HG03520 (cell line): Measurements from ENCODE around the gene ACVR1.
"Not testable (repeated sequence)": the region's sequence is repeated elsewhere in the genome, so short reads cannot be mapped to it uniquely, and the experiment has no call there.

ENCODE experiments used
- ATAC-seq: cut with Tn5 transposase; IDR thresholded peaks from one replicate; pipeline ENCODE4 v1.9.1; 2021; ENCODE audit warnings: mild to moderate bottlenecking, moderate library complexity; ENCODE audit not compliant: unreplicated experiment

Gene ACVR1

DNA sequence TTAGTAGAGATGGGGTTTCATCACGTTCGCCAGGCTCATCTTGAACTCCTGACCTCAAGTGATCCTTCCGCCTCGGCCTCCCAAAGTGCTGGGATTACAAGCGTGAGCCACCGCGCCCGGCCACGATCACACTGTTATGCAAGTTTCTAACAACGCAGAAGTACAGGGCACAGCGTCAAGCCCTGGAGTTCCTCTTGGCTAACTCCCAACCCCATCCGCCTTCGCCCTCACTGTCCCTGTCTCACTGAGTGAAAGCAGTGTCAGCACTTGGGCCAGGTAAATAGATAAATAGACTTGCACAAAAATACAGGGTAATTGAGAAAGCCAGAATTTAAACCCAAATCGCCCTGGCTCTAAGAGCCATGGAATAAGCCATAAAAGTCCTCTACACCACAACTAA is 111.7 kb downstream of the ACVR1 start:
- ATAC-seq = no peak

DNA sequence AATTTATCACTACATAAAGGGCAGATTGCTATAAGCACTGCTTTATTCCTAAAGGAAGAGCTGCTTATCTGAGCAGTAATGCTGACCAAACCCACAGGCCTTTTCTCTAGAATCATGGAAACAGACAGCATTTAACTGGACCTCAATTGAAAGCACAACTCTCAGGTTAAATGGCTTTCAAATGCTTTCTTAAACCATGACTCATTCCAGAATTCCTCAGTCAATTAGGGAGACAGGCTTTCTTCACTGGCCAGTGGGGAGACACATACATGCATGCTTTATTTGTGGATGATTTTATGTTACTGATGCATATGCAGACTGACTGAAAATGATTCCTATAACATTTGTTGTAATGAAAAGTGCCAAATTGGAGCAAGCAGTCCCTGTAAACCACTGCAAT is 114.6 kb downstream of the ACVR1 start:
- no peak for ATAC-seq

DNA sequence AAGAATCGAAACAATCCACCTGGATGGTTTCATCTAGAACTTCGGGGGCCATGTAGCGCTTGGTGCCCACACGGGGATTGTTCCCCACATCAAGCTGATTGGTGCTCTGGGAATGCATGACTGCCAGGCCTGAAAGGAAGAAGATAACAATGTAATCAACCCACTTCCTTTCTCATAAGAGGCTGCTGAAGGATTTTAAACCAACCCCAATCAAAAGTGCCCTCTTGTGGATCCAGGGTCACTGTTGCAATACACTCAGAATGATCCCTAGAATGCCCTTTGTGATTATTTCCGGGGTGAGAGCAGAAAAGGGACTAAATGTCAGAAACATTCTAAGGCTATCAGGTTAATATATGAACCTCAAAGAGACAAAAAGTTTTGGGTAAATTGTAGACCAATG is 115.2 kb downstream of the ACVR1 start:
- no peak for ATAC-seq

DNA sequence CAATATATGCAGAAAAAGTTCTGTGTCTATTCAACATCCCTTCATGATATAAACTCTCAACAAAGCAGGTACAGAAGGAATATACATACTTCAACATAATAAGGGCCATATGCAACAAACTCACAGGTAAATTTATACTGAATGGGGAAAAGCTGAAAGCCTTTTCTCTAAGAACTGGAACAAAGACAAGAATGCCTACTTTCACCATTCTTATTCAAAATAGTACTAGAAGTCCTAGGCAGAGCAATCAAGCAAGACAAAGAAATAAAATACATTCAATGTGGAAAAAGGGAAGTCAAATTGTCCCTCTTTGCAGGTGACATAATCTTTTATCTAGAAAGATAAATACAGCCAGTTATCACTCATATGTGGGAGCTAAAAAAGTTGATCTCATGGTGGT is 116.3 kb downstream of the ACVR1 start:
- ATAC-seq = no peak

DNA sequence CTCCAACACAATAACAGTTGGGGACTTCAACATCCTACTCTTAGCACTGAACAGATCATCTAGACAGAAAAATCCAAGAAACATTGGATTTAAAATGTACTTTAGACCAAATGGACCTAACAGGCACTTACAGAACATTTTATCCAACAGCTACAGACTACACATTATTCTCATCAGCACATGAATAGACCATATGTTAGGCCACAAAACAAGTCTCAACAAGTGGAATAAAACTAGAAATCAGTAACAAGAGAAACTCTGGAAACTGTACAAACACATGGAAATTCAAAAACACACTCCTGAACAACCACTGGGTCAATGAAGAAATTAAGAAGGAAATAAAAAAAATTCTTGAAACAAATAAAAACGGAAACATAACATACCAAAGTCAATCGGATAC is 117.5 kb downstream of the ACVR1 start:
- ATAC-seq = no peak

GRCh38 chr2:157757500-157757899 is 118.6 kb downstream of the ACVR1 start:
- no peak for ATAC-seq

DNA sequence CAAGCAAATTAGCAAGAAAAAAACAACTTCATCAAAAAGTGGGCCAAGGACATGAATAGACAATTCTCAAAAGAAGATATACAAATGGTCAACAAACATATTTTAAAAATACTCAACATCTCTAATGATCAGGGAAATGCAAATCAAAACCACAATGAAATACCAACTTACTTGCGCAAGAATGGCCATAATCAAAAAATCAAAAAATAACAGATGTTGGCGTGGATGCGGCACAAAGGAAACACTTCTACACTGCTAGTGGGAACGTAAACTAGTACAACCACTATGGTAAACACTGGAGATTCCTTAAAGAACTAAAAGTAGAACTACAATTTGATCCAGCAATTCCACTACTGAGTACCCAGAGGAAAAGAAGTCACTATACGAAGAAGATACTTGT is 119.7 kb downstream of the ACVR1 start:
- not testable (repeated sequence) for ATAC-seq

- ATAC-seq = peak; percentile 55
Observed at GRCh38 chr2:157751462-157752058, 124.6 kb downstream of the ACVR1 start.

GRCh38 chr2:157749684-157750083 is 126.4 kb downstream of the ACVR1 start:
- ATAC-seq = no peak

GRCh38 chr2:157748371-157749142 is 127.6 kb downstream of the ACVR1 start:
- no peak for ATAC-seq

- ATAC-seq = no peak
Observed at GRCh38 chr2:157747695-157748370, 128.3 kb downstream of the ACVR1 start.

DNA sequence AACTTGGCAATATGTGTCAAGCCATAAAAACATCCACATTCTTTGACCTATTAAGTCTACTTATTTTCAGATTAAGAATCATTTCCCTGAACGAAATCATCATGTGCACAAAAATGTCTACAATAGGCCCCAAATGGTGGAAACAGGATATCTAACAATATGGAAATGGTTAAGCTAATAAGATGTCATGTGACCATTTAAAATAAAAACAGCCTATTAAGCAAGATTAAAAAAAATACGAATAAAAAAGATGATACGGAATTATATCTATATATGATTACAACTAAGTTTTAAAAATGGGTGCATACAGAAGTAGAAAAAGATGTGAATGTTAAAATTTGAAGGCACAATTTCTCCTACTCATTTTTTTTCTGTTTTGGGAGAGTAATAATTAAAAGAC is 128.8 kb downstream of the ACVR1 start:
- no peak for ATAC-seq

- ATAC-seq = no peak
Observed at GRCh38 chr2:157746234-157746950, 129.7 kb downstream of the ACVR1 start.

DNA sequence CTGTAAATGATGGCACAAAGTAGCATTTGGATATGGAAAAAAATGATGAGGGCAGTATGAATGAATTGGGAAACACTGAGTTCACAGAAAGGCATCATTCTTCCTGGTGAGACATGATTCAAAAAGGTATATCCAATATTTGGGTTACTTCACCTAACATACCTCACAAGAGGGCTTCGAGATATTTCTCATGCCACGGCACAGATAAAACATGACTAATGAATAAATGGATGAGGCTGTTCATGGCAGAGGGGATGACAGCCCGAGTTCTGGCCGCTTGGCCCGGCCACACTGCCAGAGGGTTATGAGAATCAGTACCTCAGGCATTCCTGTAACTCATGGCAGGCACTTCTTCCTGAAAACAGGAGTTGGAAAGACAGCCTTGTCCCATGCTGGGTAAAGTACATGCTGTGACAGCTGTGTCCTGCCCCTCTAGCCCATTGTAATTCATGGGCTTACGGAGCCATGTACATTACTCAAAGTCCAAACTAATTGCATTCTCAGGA is 131.5 kb downstream of the ACVR1 start:
- no peak for ATAC-seq

- ATAC-seq = peak; percentile 70
Observed at GRCh38 chr2:157743051-157743450, 133.1 kb downstream of the ACVR1 start.

- ATAC-seq = no peak
Observed at GRCh38 chr2:157741819-157742484, 134.2 kb downstream of the ACVR1 start.

DNA sequence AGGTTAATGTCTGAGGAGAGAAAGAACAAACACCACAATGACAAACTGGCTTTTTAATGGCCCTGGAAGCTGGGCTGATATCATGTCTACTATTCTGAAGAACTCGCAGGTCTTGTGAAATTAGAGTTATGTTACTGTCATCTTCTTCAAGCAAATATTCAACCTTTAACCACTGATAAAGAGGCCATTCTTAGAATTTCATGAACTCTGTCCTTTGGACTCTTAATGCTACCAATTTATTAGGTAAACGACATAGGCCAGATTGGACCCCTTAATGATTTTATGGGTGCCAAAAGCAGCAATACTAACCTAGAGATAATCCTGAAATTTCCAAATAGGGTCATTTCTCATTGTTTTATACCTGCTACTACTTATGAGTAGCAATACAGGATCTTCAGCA is 138.5 kb downstream of the ACVR1 start:
- ATAC-seq = no peak

- peak; percentile 43 for ATAC-seq
Observed at GRCh38 chr2:157735532-157735931, 140.6 kb downstream of the ACVR1 start.

GRCh38 chr2:157733263-157733662 is 142.9 kb downstream of the ACVR1 start:
- ATAC-seq = no peak

DNA sequence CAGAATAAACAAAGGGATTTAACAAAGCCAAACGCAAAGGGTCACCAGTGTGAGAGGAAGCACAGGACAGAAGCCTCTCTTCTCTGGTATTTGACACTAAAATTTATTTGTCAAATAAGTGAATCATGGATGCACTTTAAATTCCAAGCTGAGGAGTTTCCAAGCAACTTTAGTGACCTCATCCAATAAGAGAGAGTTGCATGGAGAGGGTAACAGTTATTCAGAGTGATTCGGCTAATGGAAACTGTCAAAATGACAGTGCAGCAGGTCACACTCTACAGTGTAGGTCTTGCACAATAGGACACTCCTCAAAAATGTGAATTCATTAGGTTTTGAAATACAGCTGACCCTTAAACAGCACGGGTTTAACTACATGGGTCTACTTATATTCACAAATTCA is 143.5 kb downstream of the ACVR1 start:
- ATAC-seq = no peak

DNA sequence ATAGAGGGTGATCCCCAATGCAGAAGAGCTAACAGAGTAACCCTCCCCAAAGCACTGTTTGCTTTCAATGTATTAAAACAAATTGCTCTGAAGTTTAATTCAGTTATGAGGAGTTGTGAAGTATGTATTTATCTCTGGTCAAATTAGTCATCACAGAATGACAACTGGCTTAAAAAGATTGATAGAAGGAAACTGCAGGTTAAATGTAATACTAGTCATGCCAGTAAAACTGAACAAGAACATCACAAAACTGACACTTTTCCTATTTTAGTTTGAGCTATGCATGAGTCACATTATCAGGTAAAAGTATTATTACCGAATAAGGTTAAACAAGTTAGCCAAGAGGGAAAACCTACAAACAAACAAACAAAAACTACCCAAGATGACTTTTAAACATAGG is 148.4 kb downstream of the ACVR1 start:
- ATAC-seq = no peak
